DOHH2 (cell line): ENCODE results near the gene ART4.

ENCODE experiments used
- EZH2phosphoT487 ChIP-seq: fragments of 200-600 bp; sonication (generic); IDR thresholded peaks from 2 replicates; pipeline ENCODE4 v1.6.1; 2017; ENCODE audit warnings: borderline replicate concordance, mild to moderate bottlenecking, antibody characterized with exemption, low read length, moderate library complexity, mixed read lengths
- TF ChIP-seq, protein P1 (sequence below): fragments of 200-600 bp; sonication (generic); IDR thresholded peaks from one replicate; pipeline ENCODE4 v1.5.1; 2014; ENCODE audit warnings: antibody characterized with exemption, mild to moderate bottlenecking, low read depth, low read length; ENCODE audit not compliant: poor library complexity, severe bottlenecking

DNA sequence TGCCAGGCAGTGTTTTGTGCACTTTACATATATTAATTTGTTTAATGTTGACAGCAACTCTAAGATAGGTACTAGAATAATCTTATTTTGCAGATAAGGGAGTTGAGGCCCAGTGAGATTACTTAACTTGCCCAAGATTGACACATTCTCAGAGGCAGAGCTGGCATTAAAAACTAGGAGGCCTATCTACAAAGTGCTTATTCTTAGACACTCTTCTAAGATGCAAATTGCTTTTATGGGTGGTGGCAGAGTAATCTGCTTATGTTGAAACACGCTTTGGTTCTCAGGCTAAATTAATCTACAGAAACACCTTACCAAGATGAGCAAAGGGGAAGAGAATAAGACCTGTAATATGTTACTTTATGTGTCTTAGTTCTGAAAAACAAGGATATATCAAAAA lies 35.2 kb upstream of the ART4 start:
- TF ChIP-seq, protein P1, sequence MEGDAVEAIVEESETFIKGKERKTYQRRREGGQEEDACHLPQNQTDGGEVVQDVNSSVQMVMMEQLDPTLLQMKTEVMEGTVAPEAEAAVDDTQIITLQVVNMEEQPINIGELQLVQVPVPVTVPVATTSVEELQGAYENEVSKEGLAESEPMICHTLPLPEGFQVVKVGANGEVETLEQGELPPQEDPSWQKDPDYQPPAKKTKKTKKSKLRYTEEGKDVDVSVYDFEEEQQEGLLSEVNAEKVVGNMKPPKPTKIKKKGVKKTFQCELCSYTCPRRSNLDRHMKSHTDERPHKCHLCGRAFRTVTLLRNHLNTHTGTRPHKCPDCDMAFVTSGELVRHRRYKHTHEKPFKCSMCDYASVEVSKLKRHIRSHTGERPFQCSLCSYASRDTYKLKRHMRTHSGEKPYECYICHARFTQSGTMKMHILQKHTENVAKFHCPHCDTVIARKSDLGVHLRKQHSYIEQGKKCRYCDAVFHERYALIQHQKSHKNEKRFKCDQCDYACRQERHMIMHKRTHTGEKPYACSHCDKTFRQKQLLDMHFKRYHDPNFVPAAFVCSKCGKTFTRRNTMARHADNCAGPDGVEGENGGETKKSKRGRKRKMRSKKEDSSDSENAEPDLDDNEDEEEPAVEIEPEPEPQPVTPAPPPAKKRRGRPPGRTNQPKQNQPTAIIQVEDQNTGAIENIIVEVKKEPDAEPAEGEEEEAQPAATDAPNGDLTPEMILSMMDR, result no peak
- TF ChIP-seq EZH2phosphoT487, result no peak
